CD4-positive, CD25-positive, alpha-beta regulatory T cell (primary cell): ENCODE results near the gene CD320. TPM values are rescaled to one million over a fixed set of nuclear protein-coding genes. Genes with fewer than 3 reads are reported as not detected.

Experiments
- ATAC-seq, 2 donors: fragments of 150-1000 bp; cut with Tn5 transposase; one replicate each; pipeline ENCODE4 v1.10.0; 2021; ENCODE audit warnings: low read depth in 2 of 2, moderate number of reproducible peaks in 2 of 2, moderate library complexity in 1 of 2
- DNase-seq, 3 donors: peaks; one replicate each; pipeline versions ENCODE4 v3.0.0 to v3.0.0-alpha.2; 2012 to 2022; ENCODE audit warnings: mixed read lengths in 1 of 3
- H3K27ac ChIP-seq: one replicate; pipeline ENCODE4 v1.7.0; 2013; ENCODE audit warnings: mild to moderate bottlenecking, low read length; ENCODE audit not compliant: insufficient read depth, poor library complexity, severe bottlenecking
- H3K27me3 ChIP-seq: one replicate; pipeline ENCODE4 v1.7.0; 2013; ENCODE audit warnings: low read length; ENCODE audit not compliant: control insufficient read depth, insufficient read depth
- H3K36me3 ChIP-seq: one replicate; pipeline ENCODE4 v1.7.0; 2013; ENCODE audit warnings: mild to moderate bottlenecking, low read length, moderate library complexity; ENCODE audit not compliant: control insufficient read depth, insufficient read depth
- H3K4me1 ChIP-seq: 2 replicates; pipeline ENCODE4 v1.7.0; 2013; ENCODE audit warnings: mild to moderate bottlenecking, low read length; ENCODE audit not compliant: insufficient read depth, control insufficient read depth, poor library complexity, severe bottlenecking
- H3K4me3 ChIP-seq: one replicate; pipeline ENCODE4 v1.7.0; 2013; ENCODE audit warnings: low read depth, mild to moderate bottlenecking, low read length, moderate library complexity
- H3K9me3 ChIP-seq, 2 experiments: 1 replicate in 1 of 2; 2 replicates in 1 of 2; pipeline ENCODE4 v1.7.0; 2013; ENCODE audit warnings: low read length in 2 of 2, mild to moderate bottlenecking in 1 of 2, moderate library complexity in 1 of 2; ENCODE audit not compliant: control insufficient read depth in 2 of 2
- H3K27ac Mint-ChIP-seq, 3 donors: one replicate each; pipeline ENCODE4 v1.8.0; 2020 to 2022; ENCODE audit warnings: mild to moderate bottlenecking in 3 of 3, mixed read lengths in 3 of 3, moderate library complexity in 2 of 3
- H3K27me3 Mint-ChIP-seq: one replicate; pipeline ENCODE4 v1.8.0; 2022; ENCODE audit warnings: mild to moderate bottlenecking, mixed read lengths
- H3K36me3 Mint-ChIP-seq: one replicate; pipeline ENCODE4 v1.8.0; 2020; ENCODE audit warnings: mixed read lengths
- H3K4me1 Mint-ChIP-seq, 4 donors: one replicate each; pipeline ENCODE4 v1.8.0; 2020 to 2022; ENCODE audit warnings: mixed read lengths in 4 of 4, mild to moderate bottlenecking in 1 of 4
- H3K4me3 Mint-ChIP-seq, 4 donors: one replicate each; pipeline ENCODE4 v1.8.0; 2020 to 2022; ENCODE audit warnings: mild to moderate bottlenecking in 4 of 4, mixed read lengths in 4 of 4, moderate library complexity in 3 of 4
- H3K9me3 Mint-ChIP-seq, 7 donors: one replicate each; pipeline ENCODE4 v1.8.0; 2020 to 2022; ENCODE audit warnings: mixed read lengths in 7 of 7, mild to moderate bottlenecking in 3 of 7, moderate library complexity in 2 of 7
- polyA plus RNA-seq, 4 donors: library from polyadenylated mRNA; unstranded; fragments of 300-500 nt; fragmentation: Illumina TruSeq; gene quantifications; one replicate each; pipeline ENCODE4 v1.2.3, GENCODE V29; 2021
- total RNA-seq: library from RNA; stranded (reverse); gene quantifications from one replicate; pipeline ENCODE4 v1.2.3, GENCODE V29; 2022

The CD320 gene
- total and polyA plus RNA-seq, 5 donors from 2014 or later: 27.0 to 63.7 (median 57.4) TPM

DNA sequence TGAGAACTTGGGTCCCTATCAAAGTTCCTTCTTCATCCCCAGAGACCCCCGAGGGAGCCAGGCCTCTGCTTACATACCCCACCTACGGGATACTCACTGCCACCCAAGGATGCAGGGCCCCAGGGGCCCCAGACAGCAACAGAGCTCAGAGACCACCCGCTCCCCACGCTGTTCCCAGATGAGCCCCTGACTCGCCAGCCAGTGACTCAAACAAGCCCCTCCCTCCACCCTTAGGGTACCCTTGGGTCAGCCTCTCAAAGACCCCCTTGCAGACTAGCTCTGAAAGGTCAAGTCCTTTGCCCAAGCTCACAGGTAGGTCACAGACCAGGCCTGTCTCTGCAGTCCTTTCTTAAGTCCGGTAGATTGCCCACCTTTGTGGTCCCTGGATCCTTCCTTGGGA, 45.7 kb downstream of the CD320 start:
- DNase-seq (no peak), ATAC-seq (no peak)
- H3K27ac ChIP-seq: no peak overlapping the region
- no peak overlapping the region for H3K4me3 ChIP-seq
- no peaks in the 10 kb centered on the region for H3K27me3 Mint-ChIP-seq
- no peaks in the 10 kb centered on the region for H3K9me3 ChIP-seq
- H3K27me3 ChIP-seq: no peaks in the 10 kb centered on the region
- H3K9me3 Mint-ChIP-seq: no peaks in the 10 kb centered on the region
- H3K4me1 Mint-ChIP-seq: peaks cover 0 to 3% (median 1%) of the 10 kb centered on the region in 4 donors
- H3K4me3 Mint-ChIP-seq: no peak overlapping the region
- no peak overlapping the region for H3K27ac Mint-ChIP-seq
- H3K4me1 ChIP-seq: no peaks in the 10 kb centered on the region
- peaks cover 4% of the 10 kb centered on the region for H3K36me3 ChIP-seq
- H3K36me3 Mint-ChIP-seq: peaks cover 13% of the 10 kb centered on the region

DNA sequence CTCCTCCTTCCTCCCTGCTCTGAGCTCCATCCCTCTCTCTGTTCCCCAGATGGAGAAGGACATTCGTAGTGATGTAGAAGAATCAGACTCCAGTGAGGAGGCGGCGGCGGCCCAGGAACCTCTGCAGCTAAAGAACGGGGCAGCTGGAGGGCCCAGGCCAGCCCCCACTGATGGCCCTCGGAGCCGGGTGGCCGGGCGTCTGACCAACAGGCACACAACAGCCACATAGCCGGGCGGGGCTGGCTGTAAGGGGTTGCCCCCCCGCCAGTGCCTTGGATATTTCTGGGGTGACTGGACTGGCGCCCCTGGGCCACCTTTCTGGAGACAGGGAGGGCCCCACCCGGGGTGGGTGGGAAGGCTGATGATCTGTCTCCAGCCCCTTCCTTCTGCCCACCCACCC, 46.3 kb downstream of the CD320 start:
- Mint-ChIP-seq H3K27ac (no peak overlapping the region), H3K4me1 (peaks cover 0 to 6% (median 3%) of the 10 kb centered on the region in 4 donors), H3K9me3 (no peaks in the 10 kb centered on the region), H3K4me3 (no peak overlapping the region), H3K36me3 (peaks cover 16% of the 10 kb centered on the region), H3K27me3 (no peaks in the 10 kb centered on the region)
- Histone ChIP-seq H3K9me3 (no peaks in the 10 kb centered on the region), H3K27me3 (no peaks in the 10 kb centered on the region), H3K36me3 (peaks cover 5% of the 10 kb centered on the region), H3K27ac (no peak overlapping the region), H3K4me3 (no peak overlapping the region), H3K4me1 (peaks cover 3% of the 10 kb centered on the region)
- no peak for ATAC-seq
- DNase-seq: no peak

DNA sequence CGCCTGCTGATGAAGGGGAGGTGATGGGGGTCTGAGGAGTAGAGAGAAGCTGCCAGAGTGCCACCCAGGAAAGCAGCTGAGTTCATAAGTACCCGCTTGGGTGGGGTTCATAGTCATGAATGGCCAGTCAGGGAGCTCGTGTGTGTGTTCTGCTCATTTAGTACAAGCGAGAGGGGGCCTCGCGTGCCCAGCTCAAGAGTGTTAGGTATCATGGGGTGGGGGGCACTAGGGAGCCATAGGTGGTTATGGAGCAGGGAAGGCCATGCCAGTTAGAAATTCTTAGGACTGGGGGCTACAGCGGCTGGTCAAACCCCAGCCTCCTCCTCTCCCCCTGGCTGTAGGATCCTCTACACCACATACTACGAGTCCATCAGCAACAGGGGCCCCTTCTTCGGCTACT, 46.8 kb downstream of the CD320 start:
- DNase-seq: no peak
- peaks cover 10% of the 10 kb centered on the region for H3K36me3 ChIP-seq
- Mint-ChIP-seq H3K27ac (no peak overlapping the region), H3K36me3 (peaks cover 16% of the 10 kb centered on the region), H3K4me1 (peaks cover 0 to 6% (median 3%) of the 10 kb centered on the region in 4 donors), H3K9me3 (no peaks in the 10 kb centered on the region), H3K4me3 (no peak overlapping the region), H3K27me3 (no peaks in the 10 kb centered on the region)
- H3K4me1 ChIP-seq: peaks cover 3% of the 10 kb centered on the region
- H3K27me3 ChIP-seq: no peaks in the 10 kb centered on the region
- H3K9me3 ChIP-seq: no peaks in the 10 kb centered on the region
- ATAC-seq: no peak
- no peak overlapping the region for H3K4me3 ChIP-seq
- no peak overlapping the region for H3K27ac ChIP-seq

DNA sequence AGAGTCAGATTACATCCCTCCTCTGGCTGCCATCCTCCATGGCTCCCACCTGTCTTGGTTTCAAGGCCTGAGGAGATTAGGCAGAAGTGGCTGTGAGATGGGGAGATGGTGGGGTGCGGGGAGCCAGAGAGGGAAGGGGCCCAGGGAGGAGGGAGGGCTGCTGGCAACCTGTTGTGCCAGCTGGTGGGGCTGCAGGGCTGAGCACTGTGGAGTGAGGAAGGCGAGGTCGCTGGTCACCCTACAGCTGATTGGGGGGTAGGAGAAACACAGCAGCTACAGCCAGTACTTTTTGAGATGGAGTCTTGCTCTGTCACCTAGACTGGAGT, 48.3 kb downstream of the CD320 start:
- DNase-seq (no peak), ATAC-seq (no peak)
- Mint-ChIP-seq H3K4me3 (peak overlapping the region in 1 of 4 donors; percentile 39), H3K36me3 (peaks cover 21% of the 10 kb centered on the region), H3K27me3 (no peaks in the 10 kb centered on the region), H3K4me1 (peaks cover 0 to 11% (median 4%) of the 10 kb centered on the region in 4 donors), H3K27ac (peak overlapping the region in 1 of 3 donors; percentile 68), H3K9me3 (no peaks in the 10 kb centered on the region)
- no peak overlapping the region for H3K4me3 ChIP-seq
- H3K27ac ChIP-seq: no peak overlapping the region
- no peaks in the 10 kb centered on the region for H3K9me3 ChIP-seq
- H3K27me3 ChIP-seq: no peaks in the 10 kb centered on the region
- peaks cover 3% of the 10 kb centered on the region for H3K4me1 ChIP-seq
- H3K36me3 ChIP-seq: peaks cover 20% of the 10 kb centered on the region

DNA sequence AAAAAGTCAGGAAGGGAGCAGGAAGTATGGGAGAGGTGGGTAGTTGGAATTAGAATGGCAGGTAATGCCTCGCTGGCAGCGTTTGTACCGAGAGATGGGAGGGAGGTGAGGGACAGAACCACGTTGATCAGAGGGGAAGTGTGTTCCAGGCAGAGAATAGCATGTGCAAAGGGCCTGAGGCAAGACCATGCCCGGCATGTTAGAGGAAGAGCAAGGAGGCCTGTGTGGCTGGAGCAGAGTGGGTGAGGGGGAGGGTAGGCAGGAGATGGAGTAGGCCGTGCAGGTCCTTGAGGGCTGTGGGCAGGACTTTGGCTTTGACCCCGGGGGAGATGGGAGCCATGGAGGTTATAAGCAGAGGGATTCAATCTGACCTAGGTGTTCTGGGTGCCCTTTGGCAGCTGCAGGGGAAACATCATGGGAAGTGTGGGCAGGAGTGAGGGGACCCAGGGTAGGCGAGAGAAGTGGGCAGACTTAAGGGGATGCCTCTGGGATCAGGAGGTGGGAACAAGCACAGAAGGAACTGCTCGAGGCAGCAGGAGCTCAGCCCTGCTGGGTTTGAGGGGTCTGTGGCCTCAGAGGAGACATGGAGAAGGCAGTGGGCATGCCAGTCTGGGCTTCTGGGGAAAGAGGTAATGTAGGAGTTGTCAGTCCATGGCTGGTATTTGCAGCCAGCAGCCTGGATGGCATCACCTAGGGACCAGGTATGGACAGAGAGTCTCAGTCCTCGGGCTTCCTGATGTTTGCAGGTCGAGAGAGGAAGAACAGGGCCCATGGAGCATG, 48.8 kb downstream of the CD320 start:
- peaks cover 20% of the 10 kb centered on the region for H3K36me3 ChIP-seq
- DNase-seq: no peak
- Mint-ChIP-seq H3K36me3 (peaks cover 21% of the 10 kb centered on the region), H3K27ac (peak overlapping the region in 1 of 3 donors; percentile 68), H3K4me3 (peak overlapping the region in 2 of 4 donors; percentile 39 to 69), H3K27me3 (no peaks in the 10 kb centered on the region), H3K9me3 (no peaks in the 10 kb centered on the region), H3K4me1 (peaks cover 0 to 11% (median 4%) of the 10 kb centered on the region in 4 donors)
- peaks cover 3% of the 10 kb centered on the region for H3K4me1 ChIP-seq
- no peak for ATAC-seq
- no peaks in the 10 kb centered on the region for H3K9me3 ChIP-seq
- H3K4me3 ChIP-seq: no peak overlapping the region
- H3K27ac ChIP-seq: no peak overlapping the region
- H3K27me3 ChIP-seq: no peaks in the 10 kb centered on the region

DNA sequence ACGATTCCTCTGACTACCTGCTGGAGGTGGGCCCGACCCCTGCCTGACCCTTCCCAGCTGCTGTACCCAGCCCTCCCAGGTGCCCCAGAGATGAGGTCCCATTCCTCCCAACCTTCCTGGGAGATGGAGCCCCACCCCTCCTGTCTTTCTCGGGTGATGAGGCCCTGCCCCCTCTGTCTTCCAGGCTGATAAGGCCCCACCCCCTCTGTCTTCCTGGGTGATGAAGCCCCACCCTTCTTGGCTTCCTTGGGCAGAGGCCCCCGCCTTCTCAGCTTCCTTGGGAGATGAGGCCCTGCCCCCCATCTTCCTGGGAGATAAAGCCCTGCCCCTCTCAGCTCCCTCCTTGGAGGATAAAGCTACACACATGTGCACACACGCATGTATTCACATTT, 51.1 kb downstream of the CD320 start:
- no peak overlapping the region for H3K27ac Mint-ChIP-seq
- Histone ChIP-seq H3K36me3 (peaks cover 20% of the 10 kb centered on the region), H3K27me3 (no peaks in the 10 kb centered on the region), H3K27ac (no peak overlapping the region), H3K9me3 (no peaks in the 10 kb centered on the region), H3K4me3 (no peak overlapping the region), H3K4me1 (peaks cover 6% of the 10 kb centered on the region)
- H3K4me3 Mint-ChIP-seq: no peak overlapping the region
- ATAC-seq (no peak), DNase-seq (no peak)
- no peaks in the 10 kb centered on the region for H3K27me3 Mint-ChIP-seq
- peaks cover 0 to 17% (median 4%) of the 10 kb centered on the region in 4 donors for H3K4me1 Mint-ChIP-seq
- H3K9me3 Mint-ChIP-seq: no peaks in the 10 kb centered on the region
- H3K36me3 Mint-ChIP-seq: peaks cover 24% of the 10 kb centered on the region

DNA sequence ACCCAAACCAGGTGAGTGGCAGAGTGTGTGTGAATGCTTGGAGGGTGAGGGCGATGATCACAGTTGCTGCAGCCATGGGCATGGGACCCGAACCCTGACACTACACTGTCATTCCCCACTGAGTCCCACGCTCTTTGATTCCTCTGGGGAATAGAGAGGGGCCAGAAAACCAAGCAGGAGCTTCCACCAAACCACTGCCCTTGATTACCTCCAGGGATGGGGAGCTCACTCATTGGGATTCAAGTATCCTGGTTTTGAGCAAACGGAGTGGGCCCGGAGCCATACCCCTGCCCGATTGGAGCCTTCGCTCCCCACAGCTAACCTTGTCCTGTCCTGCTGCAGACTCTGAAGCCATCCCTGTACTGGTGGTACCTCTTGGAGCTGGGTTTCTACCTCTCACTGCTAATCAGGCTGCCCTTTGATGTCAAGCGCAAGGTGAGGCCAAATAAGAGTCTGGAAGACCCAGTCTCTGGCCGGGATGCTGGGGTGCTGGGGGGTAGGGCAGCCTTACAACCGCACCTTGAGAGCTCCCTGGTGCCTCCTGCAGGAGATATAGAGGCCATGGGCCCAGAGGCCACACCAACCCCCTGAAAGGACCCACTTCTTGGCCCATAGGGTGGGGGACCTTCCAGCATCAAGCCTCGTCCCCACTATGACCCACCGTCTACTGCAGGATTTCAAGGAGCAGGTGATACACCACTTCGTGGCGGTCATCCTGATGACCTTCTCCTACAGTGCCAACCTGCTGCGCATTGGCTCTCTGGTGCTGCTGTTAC, 51.7 kb downstream of the CD320 start:
- H3K27ac ChIP-seq: no peak overlapping the region
- H3K27me3 ChIP-seq: no peaks in the 10 kb centered on the region
- no peak overlapping the region for H3K4me3 ChIP-seq
- peaks cover 6% of the 10 kb centered on the region for H3K4me1 ChIP-seq
- Mint-ChIP-seq H3K4me1 (peaks cover 0 to 17% (median 4%) of the 10 kb centered on the region in 4 donors), H3K27me3 (no peaks in the 10 kb centered on the region), H3K36me3 (peaks cover 24% of the 10 kb centered on the region), H3K9me3 (no peaks in the 10 kb centered on the region), H3K4me3 (no peak overlapping the region), H3K27ac (peak overlapping the region in 1 of 3 donors; percentile 48)
- H3K9me3 ChIP-seq: no peaks in the 10 kb centered on the region
- ATAC-seq (no peak), DNase-seq (no peak)
- peaks cover 20% of the 10 kb centered on the region for H3K36me3 ChIP-seq
